HG02852 (cell line): ENCODE results near the gene DNAH11.
"Not testable (repeated sequence)": the region's sequence is repeated elsewhere in the genome, so short reads cannot be mapped to it uniquely, and the experiment has no call there.

ENCODE experiments used
- ATAC-seq: cut with Tn5 transposase; IDR thresholded peaks from one replicate; pipeline ENCODE4 v1.9.1; 2021; ENCODE audit warnings: mild to moderate bottlenecking, moderate library complexity; ENCODE audit not compliant: unreplicated experiment

Gene DNAH11

DNA sequence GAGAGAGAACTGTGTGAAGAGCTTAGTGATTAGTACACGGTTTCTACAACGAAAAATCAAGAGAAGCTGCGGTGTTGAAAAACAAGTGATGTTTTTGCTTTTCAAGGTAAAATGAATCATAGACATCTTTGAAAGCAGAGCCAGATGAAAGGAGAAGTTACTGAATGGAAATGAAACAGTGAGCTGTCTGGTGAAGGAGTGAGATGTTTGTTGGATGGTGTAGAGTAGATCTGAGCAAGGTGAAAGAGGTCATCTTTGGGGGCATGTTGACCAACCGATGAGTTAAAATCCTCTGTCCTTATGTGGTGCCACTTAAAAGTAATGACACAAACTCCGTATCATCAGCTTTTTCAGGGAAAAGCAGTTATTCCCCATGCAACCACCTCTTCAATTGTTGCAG, 225.4 kb downstream of the DNAH11 start:
- ATAC-seq = no peak

DNA sequence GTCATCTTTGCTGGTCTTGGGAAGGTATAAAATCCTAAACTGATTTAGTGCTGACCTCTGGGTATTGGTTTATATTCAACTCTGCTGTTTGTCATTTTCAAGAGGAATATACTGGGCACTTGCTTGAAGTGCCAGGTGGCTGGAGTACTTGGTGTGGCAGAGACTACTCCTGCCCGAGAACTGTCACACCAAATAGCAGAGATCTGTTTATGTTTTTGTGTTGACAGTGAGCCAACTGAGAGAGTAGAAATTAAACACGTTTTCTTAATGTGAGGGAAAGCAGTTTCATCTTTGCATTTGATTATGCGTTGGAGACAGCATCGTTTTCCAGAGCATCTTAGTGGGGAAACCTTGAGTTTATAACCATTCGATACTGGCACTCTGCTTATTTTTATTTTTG, 228.4 kb downstream of the DNAH11 start:
- no peak for ATAC-seq

- no peak for ATAC-seq
Observed at GRCh38 chr7:21771906-21772610, 229.2 kb downstream of the DNAH11 start.

DNA sequence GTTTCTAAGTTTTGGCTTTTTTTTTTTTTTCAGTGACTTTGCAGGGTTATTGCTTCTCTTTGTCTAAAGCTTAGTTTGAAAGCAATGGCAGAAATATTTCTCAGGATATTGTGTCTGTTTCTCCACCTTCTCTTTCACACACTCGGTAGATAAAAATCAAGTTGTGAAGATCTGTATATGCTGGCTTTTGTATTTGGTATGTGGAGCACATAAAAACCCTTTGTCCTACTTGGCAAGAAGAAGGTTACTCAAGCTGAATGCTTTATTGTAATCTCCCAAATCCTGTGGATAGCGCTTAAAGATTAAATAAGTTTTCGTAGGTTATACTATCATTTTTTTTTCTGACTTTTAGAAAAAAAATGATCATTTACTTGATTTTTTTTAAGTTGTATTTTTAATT, 230.5 kb downstream of the DNAH11 start:
- ATAC-seq = no peak

DNA sequence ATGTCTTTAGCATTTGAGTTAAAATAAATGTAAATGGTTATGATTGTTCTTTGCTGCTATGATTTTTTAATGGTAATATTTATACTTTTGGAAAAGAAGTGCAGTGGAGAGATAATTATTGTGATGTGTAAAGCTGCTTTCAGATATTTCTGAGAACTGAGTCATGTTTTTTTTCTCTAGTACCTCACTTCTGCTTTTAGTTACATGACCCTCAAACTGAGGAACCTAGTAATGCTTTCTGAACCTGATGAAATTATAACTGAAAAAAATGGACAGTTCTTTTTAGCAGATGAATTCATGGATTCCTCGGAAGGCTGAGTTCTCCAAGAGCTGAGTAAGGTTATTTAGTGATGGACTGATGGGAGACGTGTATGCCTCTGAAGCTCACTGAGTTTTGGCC, 235.1 kb downstream of the DNAH11 start:
- no peak for ATAC-seq

GRCh38 chr7:21778953-21779352, 236.1 kb downstream of the DNAH11 start:
- ATAC-seq = no peak

DNA sequence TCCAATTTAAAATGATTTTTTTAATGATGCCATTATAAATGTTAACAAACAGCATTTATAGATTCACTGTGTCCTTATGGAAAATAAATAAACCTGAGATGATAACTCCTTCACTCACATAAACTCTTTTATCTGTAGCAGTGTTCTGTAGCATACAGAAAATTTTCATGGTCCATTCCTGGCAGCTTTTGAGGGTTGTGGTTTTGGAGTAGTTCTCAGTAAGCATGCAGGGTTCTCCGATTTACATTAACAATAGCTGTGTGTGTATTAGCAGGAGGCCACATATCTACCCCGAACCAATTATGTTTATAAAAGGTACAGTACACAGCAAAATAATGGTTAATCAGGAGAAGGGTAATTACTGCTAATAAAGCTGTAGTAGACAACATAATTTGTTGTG, 240.2 kb downstream of the DNAH11 start:
- ATAC-seq = no peak

GRCh38 chr7:21784989-21785388, 242.2 kb downstream of the DNAH11 start:
- no peak for ATAC-seq

DNA sequence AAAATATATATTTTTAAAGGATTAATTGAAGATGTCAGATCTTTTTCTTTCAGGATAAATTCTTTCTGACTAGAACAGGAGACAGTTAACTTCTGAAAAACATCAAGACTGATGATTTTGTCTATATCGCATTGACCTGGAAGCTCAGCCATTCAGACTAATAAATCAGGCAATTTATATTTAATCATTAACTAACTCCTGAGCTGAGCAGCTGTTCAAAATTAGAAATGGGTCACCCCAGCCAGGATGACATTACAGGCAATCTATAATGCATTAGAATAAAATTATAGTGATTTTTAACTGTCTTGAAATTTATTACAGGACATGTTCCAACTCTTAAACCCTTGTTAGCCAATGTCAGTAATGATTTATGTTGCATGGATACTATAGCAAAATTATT, 263.0 kb downstream of the DNAH11 start:
- ATAC-seq = no peak

DNA sequence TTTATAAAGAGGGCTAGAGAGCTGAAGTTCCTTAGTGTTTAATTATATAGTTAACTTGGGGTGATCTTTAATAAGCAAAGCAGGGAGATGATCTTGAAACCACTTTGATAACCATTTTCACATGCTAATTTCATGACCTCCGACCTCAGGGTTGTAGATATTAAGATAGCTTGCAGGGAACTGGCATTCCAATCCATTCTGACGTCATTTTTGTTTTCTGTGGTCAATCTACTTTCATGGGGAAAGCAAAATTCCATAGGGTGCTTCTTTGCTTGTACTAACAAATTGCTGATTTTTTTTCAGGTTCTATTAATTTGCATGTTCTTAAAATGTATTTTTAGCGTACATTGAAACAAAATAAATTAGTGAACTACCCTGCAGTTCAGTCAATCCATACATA, 263.5 kb downstream of the DNAH11 start:
- ATAC-seq = no peak

DNA sequence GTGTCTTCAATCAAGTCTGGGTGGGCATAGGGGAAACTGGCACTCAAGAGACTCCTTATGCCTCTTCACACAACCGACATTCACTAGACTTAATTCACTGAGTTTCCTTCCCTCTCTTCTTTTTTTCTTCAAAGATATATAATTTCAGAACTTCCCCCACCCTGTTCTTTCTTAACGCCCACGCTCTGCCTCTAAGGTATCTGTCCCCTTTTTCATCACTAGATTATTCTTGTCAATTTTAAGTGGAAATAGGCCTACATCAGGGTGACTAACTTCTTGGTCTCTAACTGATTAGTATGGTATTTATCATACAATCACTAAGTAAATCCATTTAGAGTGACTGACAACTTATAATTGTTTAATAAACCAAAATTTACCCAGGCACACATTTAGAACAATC, 276.2 kb downstream of the DNAH11 start:
- no peak for ATAC-seq

- ATAC-seq = no peak
Observed at GRCh38 chr7:21828841-21829240, 286.0 kb downstream of the DNAH11 start.

DNA sequence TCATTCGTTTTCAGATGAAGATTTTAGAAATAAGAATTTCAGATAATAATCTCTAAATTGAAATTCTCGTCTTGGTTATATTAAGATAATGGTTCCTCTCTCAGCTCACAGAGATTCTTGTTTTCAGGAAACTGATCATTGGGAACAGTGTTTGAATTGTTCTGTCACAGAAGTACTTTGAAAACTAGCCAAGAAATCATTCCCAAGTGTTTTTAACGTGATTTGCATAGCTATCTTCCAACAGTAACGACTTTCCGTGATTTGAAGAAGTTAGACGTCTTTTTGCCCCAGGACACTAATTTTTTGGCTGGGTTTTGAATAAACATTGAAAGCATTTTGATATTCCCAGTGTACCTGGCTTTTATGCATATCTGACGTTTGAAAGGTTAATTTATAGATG, 286.9 kb downstream of the DNAH11 start:
- no peak for ATAC-seq

GRCh38 chr7:21844742-21845141, 301.9 kb downstream of the DNAH11 start:
- ATAC-seq = no peak

DNA sequence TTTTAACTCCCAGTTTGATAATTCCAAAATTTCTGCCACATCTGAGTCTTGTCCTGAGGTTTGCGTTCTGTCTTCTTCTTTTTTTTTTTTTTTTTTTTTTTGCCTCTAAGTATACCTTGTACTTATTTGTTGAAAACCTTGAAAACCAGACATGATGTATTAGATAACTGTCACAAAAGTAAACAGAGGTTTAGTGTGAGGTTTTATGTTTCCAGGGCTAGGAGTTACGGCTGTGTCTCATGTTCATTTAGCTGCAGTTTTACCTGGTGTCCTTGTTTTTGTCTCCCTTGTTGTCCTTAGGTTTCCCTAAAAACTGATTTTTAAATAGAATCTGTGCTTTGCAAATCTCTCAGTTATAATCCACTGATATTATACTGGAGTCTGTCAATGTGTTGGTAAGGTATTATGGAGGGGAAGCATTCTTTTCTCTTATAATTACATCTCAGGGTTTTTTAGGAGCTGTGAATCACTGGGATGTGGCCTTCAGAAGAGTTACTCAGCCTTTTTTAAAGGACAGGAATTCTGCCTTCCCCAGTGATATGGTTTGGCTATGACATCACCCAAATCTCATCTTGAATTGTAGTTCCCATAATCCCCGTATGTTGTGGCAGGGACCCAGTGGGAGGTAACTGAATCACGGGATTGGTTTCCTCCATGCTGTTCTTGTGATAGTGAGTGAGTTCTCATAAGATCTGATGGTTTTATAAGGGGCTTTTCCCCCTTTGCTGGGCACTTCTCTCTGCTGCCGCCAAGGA, 307.9 kb downstream of the DNAH11 start:
- ATAC-seq = no peak

GRCh38 chr7:21851559-21851967, 308.7 kb downstream of the DNAH11 start:
- ATAC-seq = no peak

- ATAC-seq = not testable (repeated sequence)
Observed at GRCh38 chr7:21865631-21866204, 322.9 kb downstream of the DNAH11 start.

DNA sequence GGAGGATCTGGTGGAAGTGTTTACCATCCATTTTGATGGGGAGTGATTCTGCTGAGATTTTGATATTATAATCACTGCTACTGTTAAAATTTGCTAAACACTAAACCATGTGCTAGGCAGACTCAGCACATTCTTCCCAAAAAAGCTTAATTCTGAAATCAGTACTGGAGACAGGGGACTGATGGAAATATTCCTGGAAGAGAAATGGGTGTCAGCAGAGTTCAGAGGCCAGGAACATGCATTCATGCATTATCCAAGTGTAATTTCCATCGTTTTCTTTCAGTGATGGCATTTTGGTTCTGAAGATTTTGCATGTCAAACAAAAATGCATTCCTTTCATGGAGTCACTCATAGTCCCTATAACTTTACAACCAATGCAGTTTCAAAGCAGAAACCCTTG, 323.9 kb downstream of the DNAH11 start:
- no peak for ATAC-seq

DNA sequence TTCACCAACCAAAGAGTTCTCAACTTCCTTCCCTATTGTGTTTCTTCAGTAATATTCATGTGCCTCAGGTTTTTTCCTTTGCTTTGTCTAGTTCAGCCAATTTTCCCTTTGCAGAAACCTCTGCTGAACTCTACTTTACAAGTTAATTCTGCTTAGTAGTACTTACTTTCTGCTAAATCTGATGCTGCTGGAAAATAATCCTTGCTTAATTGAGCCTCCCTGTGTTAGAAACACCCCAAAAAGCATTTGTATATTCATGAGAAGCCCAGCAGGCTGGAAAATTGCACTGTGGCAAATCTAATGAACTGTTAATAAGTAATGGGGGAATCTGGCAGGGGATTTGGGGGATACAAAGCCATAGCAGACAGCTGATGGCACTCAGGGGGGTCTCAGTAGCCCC, 324.4 kb downstream of the DNAH11 start:
- no peak for ATAC-seq

- no peak for ATAC-seq
Observed at GRCh38 chr7:21867816-21868575, 325.2 kb downstream of the DNAH11 start.

DNA sequence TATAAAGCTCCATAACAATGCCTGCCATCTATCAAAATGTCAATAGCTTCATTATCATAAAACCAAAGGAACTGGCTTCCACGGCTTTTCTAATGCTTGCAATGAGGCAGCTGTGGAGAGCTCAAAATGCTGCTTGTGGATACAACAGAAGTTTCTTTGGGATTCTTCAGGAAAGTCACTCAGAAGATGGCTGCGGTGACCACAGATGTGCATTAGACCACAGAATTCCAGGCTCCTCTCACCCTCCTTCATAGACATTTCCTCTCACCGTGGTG, 325.7 kb downstream of the DNAH11 start:
- ATAC-seq = no peak
